GM21367 (cell line): Measurements from ENCODE around the gene SMPD3.

ENCODE experiments used
- ATAC-seq: cut with Tn5 transposase; IDR thresholded peaks from one replicate; pipeline ENCODE4 v1.9.1; 2021; ENCODE audit not compliant: unreplicated experiment

Gene SMPD3

GRCh38 chr16:68385371-68385770 lies 62.9 kb downstream of the SMPD3 start:
- ATAC-seq: no peak

GRCh38 chr16:68384288-68385161 lies 63.8 kb downstream of the SMPD3 start:
- ATAC-seq: no peak

- no peak for ATAC-seq
Observed at GRCh38 chr16:68383858-68384257, 64.5 kb downstream of the SMPD3 start.

GRCh38 chr16:68382296-68382718 lies 66.0 kb downstream of the SMPD3 start:
- ATAC-seq: no peak

- ATAC-seq: no peak
Observed at GRCh38 chr16:68381363-68381724, 67.0 kb downstream of the SMPD3 start.

GRCh38 chr16:68380676-68381362 lies 67.5 kb downstream of the SMPD3 start:
- ATAC-seq: no peak

- ATAC-seq: no peak
Observed at GRCh38 chr16:68380348-68380670, 68.0 kb downstream of the SMPD3 start.

GRCh38 chr16:68379472-68380347 lies 68.6 kb downstream of the SMPD3 start:
- ATAC-seq: no peak

- ATAC-seq: no peak
Observed at GRCh38 chr16:68378436-68379415, 69.6 kb downstream of the SMPD3 start.

GRCh38 chr16:68377667-68378393 lies 70.5 kb downstream of the SMPD3 start:
- ATAC-seq: no peak

- no peak for ATAC-seq
Observed at GRCh38 chr16:68377221-68377620, 71.1 kb downstream of the SMPD3 start.

- ATAC-seq: no peak
Observed at GRCh38 chr16:68376590-68376989, 71.7 kb downstream of the SMPD3 start.

- ATAC-seq: no peak
Observed at GRCh38 chr16:68375801-68376536, 72.3 kb downstream of the SMPD3 start.

- ATAC-seq: no peak
Observed at GRCh38 chr16:68374961-68375660, 73.2 kb downstream of the SMPD3 start.

- no peak for ATAC-seq
Observed at GRCh38 chr16:68374246-68374805, 74.0 kb downstream of the SMPD3 start.

GRCh38 chr16:68373528-68374245 lies 74.6 kb downstream of the SMPD3 start:
- no peak for ATAC-seq

GRCh38 chr16:68372806-68373205 lies 75.5 kb downstream of the SMPD3 start:
- ATAC-seq: no peak

- no peak for ATAC-seq
Observed at GRCh38 chr16:68372381-68372720, 76.0 kb downstream of the SMPD3 start.
